ENCODE results near the gene GATAD2B.

- TF ChIP-seq ZFP30 (CRISPR knock-in tag; IDR thresholded peaks at IDR 0.05): no peak
- TF ChIP-seq OSR1 (CRISPR knock-in tag; IDR thresholded peaks at IDR 0.05): no peak
- TF ChIP-seq ZNF8 (CRISPR knock-in tag; IDR thresholded peaks at IDR 0.05): no peak
- no peak for TF ChIP-seq ZFP3 (CRISPR knock-in tag; IDR thresholded peaks at IDR 0.05)
- no peak for TF ChIP-seq PPARA (CRISPR knock-in tag; IDR thresholded peaks at IDR 0.05; ENCODE audit: borderline replicate concordance)
- no peak for TF ChIP-seq CSDC2 (CRISPR knock-in tag; IDR thresholded peaks at IDR 0.05)
- TF ChIP-seq TSHZ2 (CRISPR knock-in tag; IDR thresholded peaks at IDR 0.05): no peak
- TF ChIP-seq PATZ1 (CRISPR knock-in tag; IDR thresholded peaks at IDR 0.05; ENCODE audit: borderline replicate concordance): no peak
- TF ChIP-seq ZC3H10 (CRISPR knock-in tag; IDR thresholded peaks at IDR 0.05): no peak
- TF ChIP-seq ZNF70 (CRISPR knock-in tag; IDR thresholded peaks at IDR 0.05): no peak
- no peak for TF ChIP-seq ZNF565 (CRISPR knock-in tag; conservative IDR thresholded peaks at IDR 0.05; ENCODE audit: low read depth)
- no peak for TF ChIP-seq CREB5 (CRISPR knock-in tag; IDR thresholded peaks at IDR 0.05; ENCODE audit: low read depth)
- no peak for TF ChIP-seq RARB (CRISPR knock-in tag; IDR thresholded peaks at IDR 0.05)
Observed at GRCh38 chr1:153794624-153795329, 128.0 kb downstream of the GATAD2B start.
